NT2/D1 (cell line): Measurements from ENCODE around the gene NDUFB7.
"Not testable (repeated sequence)": the region's sequence is repeated elsewhere in the genome, so short reads cannot be mapped to it uniquely, and the experiment has no call there.

Experiments
- DNase-seq: peaks from one replicate; pipeline ENCODE4 v3.0.0-alpha.2; 2011; ENCODE audit warnings: low read depth, low spot score
- H3K27me3 ChIP-seq: 2 replicates; pipeline ENCODE4 v1.6.0; 2011; ENCODE audit warnings: mild to moderate bottlenecking; ENCODE audit not compliant: insufficient read length, insufficient read depth
- H3K36me3 ChIP-seq: 2 replicates; pipeline ENCODE4 v1.6.1; 2011; ENCODE audit warnings: mild to moderate bottlenecking, low read length, mixed read lengths; ENCODE audit not compliant: insufficient read depth, insufficient read length
- H3K4me1 ChIP-seq: 2 replicates; pipeline ENCODE4 v1.5.1; 2011; ENCODE audit not compliant: insufficient read depth, insufficient read length
- H3K4me3 ChIP-seq: 2 replicates; pipeline ENCODE4 v1.5.1; 2011; ENCODE audit warnings: low read depth; ENCODE audit not compliant: insufficient read length
- H3K9ac ChIP-seq: 2 replicates; pipeline ENCODE4 v1.6.0; 2011; ENCODE audit warnings: low read depth; ENCODE audit not compliant: insufficient read length
- H3K9me3 ChIP-seq: 2 replicates; pipeline ENCODE4 v1.5.1; 2011; ENCODE audit warnings: mild to moderate bottlenecking, low read length; ENCODE audit not compliant: insufficient read depth
- SUZ12 ChIP-seq: IDR thresholded peaks from 2 replicates; pipeline ENCODE4 v1.6.1; 2011; ENCODE audit not compliant: insufficient read length, insufficient read depth; ENCODE audit errors: extremely low read depth
- YY1 ChIP-seq: IDR thresholded peaks from 2 replicates; pipeline ENCODE4 v1.6.1; 2011; ENCODE audit not compliant: insufficient read length, insufficient read depth
- ZNF274 ChIP-seq: IDR thresholded peaks from 2 replicates; pipeline ENCODE4 v1.6.1; 2011; ENCODE audit warnings: mild to moderate bottlenecking, low read depth, low read length

NDUFB7 gene

DNA sequence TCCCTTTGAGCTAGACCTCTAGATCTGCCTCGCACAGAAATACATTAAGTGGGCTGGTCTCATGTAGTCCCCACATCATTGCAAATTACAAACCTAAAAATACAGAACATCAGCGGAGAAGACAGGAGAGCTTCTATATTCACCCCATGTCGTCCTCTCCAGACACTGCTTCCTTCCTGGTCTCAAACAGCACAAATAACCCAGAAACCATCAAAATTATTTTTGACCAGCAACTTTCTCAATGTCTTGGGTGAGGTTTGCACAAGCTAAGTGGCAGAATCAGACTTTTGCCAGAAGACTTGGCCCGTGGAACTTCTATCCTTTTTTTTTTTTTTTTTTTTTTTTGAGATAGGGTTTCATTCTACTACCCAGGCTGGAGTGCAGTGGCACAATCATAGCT, 39.2 kb upstream of the NDUFB7 start:
- Histone ChIP-seq H3K4me3 (no peak overlapping the region), H3K9ac (no peak overlapping the region), H3K9me3 (no peaks in the 10 kb centered on the region), H3K4me1 (no peaks in the 10 kb centered on the region), H3K36me3 (no peaks in the 10 kb centered on the region), H3K27me3 (no peaks in the 10 kb centered on the region)
- TF ChIP-seq SUZ12 (no peak), YY1 (no peak), ZNF274 (no peak)
- no peak for DNase-seq

DNA sequence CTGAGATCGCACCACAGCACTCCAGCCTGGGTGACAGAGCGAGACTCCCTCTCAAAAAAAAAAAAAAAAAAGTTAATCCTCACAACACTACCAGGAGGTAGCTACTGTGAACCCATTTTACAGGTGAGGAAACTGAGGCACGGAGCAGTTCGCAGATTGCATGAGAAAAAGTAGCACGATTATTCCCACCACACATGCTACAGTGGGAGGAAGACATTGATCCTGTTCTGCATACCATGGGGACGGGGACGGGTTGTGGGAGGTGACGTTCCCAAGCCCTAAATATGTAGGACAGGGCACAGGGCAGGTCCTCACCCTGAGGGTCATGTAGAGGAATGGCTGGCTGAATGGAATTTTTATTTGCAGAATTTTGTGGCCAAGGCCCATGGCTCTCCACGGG, 34.8 kb upstream of the NDUFB7 start:
- H3K9me3 ChIP-seq = no peaks in the 10 kb centered on the region; the same call in 1 of the 2 replicates
- H3K36me3 ChIP-seq = no peaks in the 10 kb centered on the region
- H3K4me3 ChIP-seq = no peak overlapping the region
- no peak overlapping the region for H3K9ac ChIP-seq
- H3K4me1 ChIP-seq = no peaks in the 10 kb centered on the region
- no peaks in the 10 kb centered on the region for H3K27me3 ChIP-seq
- no peak for DNase-seq
- TF ChIP-seq YY1 = no peak
- no peak for TF ChIP-seq SUZ12
- TF ChIP-seq ZNF274 = no peak

DNA sequence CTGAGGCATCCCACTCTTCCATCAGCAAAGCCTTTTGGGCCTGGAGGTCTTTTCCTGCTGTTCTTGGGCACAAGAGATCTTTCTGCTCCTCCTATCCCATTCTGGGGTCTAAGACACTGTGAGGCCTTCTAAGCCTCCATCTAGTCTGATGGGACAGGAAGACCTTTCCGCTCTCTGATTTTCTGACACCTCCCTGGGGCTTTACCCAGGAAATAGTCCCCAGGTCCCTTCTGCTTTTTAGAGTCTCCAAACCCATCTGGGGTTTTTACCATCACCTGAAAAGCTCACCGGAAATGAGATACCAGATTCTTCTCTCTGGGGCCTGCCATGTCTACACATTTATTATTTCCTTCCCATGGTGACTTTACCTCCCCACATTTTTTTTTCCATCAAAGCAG, 32.1 kb upstream of the NDUFB7 start:
- TF ChIP-seq ZNF274 (no peak), YY1 (no peak), SUZ12 (no peak)

DNA sequence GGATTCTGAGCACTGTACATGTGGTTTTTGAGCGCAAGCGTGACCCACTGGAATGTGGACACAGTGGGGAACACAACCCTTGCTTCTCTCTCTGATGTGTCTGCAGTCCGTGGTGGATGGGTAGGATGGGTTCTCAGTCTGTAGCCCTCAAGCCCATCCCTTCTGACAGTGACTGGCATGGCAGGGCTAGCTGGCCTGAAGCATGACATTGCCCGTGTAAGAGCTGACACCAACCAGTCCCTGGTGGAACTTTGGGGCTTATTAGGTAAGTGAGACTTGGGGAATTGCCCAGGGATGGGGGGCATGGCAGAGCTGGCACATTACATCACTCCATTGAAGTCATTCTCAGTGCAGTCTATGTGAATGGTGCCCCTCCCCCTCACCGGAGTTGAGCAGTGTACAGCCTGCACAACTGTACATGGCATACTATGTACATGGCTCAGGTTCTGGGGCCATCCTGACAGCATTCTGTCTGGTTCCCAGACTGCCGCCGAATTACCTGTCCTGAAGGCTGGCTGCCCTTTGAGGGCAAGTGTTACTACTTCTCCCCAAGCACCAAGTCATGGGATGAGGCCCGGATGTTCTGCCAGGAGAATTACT, 27.8 kb upstream of the NDUFB7 start:
- no peak for DNase-seq

More for the DNA sequence above, 32.1 kb upstream of the NDUFB7 start:
- Histone ChIP-seq H3K4me3 (no peak overlapping the region), H3K9ac (no peak overlapping the region), H3K4me1 (no peaks in the 10 kb centered on the region), H3K9me3 (no peaks in the 10 kb centered on the region; the same call in 1 of the 2 replicates), H3K27me3 (no peaks in the 10 kb centered on the region), H3K36me3 (no peaks in the 10 kb centered on the region)
- no peak for DNase-seq

DNA sequence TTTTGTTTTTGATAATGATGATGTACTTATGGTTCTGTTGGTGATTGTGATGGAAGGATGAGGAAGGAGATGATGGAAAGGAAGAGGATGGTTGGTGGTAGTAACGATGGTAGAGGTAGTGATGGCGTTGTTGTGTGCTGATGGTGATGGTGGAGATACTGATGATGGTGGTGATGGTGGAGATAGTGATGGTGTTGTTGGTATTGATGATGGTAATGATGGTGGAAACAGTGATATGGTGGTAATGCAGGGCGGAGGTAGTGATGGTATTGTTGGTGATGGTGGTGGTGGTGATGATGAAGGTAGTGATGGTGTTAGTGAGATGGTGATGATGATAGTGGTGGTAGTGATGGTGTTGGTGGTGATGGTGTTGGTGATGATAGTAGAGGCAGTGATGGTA, 23.7 kb upstream of the NDUFB7 start:
- Histone ChIP-seq H3K9me3 (no peaks in the 10 kb centered on the region), H3K36me3 (no peaks in the 10 kb centered on the region), H3K4me3 (no peak overlapping the region), H3K9ac (no peak overlapping the region), H3K27me3 (no peaks in the 10 kb centered on the region), H3K4me1 (no peaks in the 10 kb centered on the region)
- no peak for DNase-seq
- TF ChIP-seq SUZ12 = no peak

More for the DNA sequence above, 27.8 kb upstream of the NDUFB7 start:
- Histone ChIP-seq H3K4me1 (no peaks in the 10 kb centered on the region), H3K9me3 (no peaks in the 10 kb centered on the region; the same call in 1 of the 2 replicates), H3K27me3 (no peaks in the 10 kb centered on the region), H3K36me3 (no peaks in the 10 kb centered on the region), H3K4me3 (no peak overlapping the region), H3K9ac (no peak overlapping the region)
- TF ChIP-seq YY1 (no peak), ZNF274 (no peak)

DNA sequence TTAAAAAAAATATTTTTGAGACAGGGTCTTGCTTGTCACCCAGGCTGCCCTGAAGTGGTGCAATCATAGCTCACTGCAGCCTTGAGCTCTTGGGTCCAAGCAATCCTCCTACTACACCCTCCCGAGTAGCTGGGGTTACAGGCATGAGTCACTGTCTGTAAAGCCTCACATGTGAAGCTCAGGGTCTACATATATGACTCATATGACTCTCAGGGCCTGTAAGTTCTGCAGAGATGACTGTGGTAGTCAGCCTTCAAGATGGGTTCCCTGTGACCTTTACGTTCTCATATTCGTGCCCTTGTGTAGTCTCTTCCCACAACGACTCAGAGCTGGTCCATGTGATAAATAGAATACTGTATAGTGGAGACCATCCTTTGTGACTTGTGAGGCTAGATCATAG, 17.6 kb upstream of the NDUFB7 start:
- H3K36me3 ChIP-seq, DNase-seq, H3K4me1 ChIP-seq, H3K9ac ChIP-seq, H3K9me3 ChIP-seq, H3K4me3 ChIP-seq, H3K27me3 ChIP-seq: not testable (repeated sequence)

DNA sequence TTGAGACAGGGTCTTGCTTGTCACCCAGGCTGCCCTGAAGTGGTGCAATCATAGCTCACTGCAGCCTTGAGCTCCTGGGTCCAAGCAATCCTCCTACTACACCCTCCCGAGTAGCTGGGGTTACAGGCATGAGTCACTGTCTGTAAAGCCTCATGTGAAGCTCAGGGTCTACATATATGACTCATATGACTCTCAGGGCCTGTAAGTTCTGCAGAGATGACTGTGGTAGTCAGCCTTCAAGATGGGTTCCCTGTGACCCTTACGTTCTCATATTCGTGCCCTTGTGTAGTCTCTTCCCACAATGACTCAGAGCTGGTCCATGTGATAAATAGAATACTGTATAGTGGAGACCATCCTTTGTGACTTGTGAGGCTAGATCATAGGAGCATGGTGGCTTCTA, 13.3 kb upstream of the NDUFB7 start:
- not testable (repeated sequence) for DNase-seq, H3K9me3 ChIP-seq, H3K27me3 ChIP-seq, H3K9ac ChIP-seq, H3K4me3 ChIP-seq, H3K4me1 ChIP-seq, H3K36me3 ChIP-seq

DNA sequence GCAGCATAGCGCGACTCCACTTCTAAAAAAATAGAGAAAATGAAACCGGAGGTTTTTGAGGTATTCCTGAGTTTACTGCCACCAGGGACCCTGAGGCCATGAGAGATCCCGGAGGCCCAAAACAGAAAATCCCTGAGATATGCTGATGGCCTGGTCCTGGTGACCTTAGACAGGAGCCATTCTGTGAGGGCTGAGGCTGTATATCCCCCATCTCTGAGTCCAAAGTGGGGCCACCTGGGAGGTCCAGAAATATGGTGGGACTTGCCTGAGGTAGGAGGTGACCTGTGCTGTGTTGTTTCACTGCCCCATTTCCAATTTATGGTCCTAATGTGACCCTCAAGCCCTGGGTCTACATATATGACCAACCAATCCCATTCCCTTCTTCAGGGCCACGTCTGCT, 12.5 kb upstream of the NDUFB7 start:
- H3K4me1 ChIP-seq, H3K36me3 ChIP-seq, H3K27me3 ChIP-seq, H3K9me3 ChIP-seq, H3K4me3 ChIP-seq, DNase-seq, H3K9ac ChIP-seq: not testable (repeated sequence)
